Measurements from ENCODE around the gene TMEM39B.

GRCh38 chr1:32127409-32128198 is 54.9 kb downstream of the TMEM39B start:
- peak in 2 of 4 experiments; percentile 6 to 12 for TF ChIP-seq CTCF (IDR thresholded peaks at IDR 0.05)
- no peak for TF ChIP-seq POLR2A (IDR thresholded peaks at IDR 0.05)
- TF ChIP-seq POLR2AphosphoS5 (IDR thresholded peaks at IDR 0.05): no peak
- no peak for TF ChIP-seq EP300 (IDR thresholded peaks at IDR 0.05)

All from gastroesophageal sphincter (tissue), 3 donors.